Colonic mucosa (tissue), 4 donors: ENCODE measurements around the gene MEA1. TPM values are rescaled to one million over a fixed set of nuclear protein-coding genes. Genes with fewer than 3 reads are reported as not detected.

Experiments used
- DNase-seq: peaks from one replicate; pipeline ENCODE4 v3.0.0-alpha.2; 2020
- H3K27ac ChIP-seq: fragments of 200-600 bp; one replicate; pipeline ENCODE4 v1.8.0; 2021
- H3K27me3 ChIP-seq: fragments of 200-600 bp; one replicate; pipeline ENCODE4 v1.8.0; 2021
- H3K36me3 ChIP-seq: fragments of 200-600 bp; one replicate; pipeline ENCODE4 v1.8.0; 2021
- H3K4me1 ChIP-seq: fragments of 200-600 bp; one replicate; pipeline ENCODE4 v1.8.0; 2021; ENCODE audit warnings: mild to moderate bottlenecking
- H3K4me3 ChIP-seq: fragments of 200-600 bp; one replicate; pipeline ENCODE4 v1.8.0; 2021
- H3K9ac ChIP-seq, 2 donors: one replicate each; pipeline ENCODE4 v1.7.0; 2013; ENCODE audit warnings: control low read depth in 2 of 2, low read depth in 2 of 2, low read length in 2 of 2
- H3K9me3 ChIP-seq: fragments of 200-600 bp; one replicate; pipeline ENCODE4 v1.8.0; 2021
- CTCF ChIP-seq: fragments of 200-600 bp; IDR thresholded peaks from one replicate; pipeline ENCODE4 v1.8.0; 2022; ENCODE audit warnings: antibody characterized with exemption, mild to moderate bottlenecking
- intact Hi-C: fragments of 100-400 bp; cut with DNase I; formaldehyde crosslinking; loops from one replicate; pipeline ENCODE4 v1.14.1; 2022
- total RNA-seq, 2 donors: library from RNA; stranded (reverse); fragmentation: NEBNext Ultra II Directional in 1 of 2; extraction: Animal tissue kit (Norgen Biotek cat#: 25700) in 1 of 2; gene quantifications; one replicate each; pipeline ENCODE4 v1.2.1, GENCODE V29; 2021
- donor health status: healthy.
- donor health status: DM: no; HTN: no; CAD: no.
- donor health status: DM: no; HTN: no; CAD: no.

MEA1 gene
- total RNA-seq, 2 donors from 2014 or later = 43.7 to 54.5 TPM

DNA sequence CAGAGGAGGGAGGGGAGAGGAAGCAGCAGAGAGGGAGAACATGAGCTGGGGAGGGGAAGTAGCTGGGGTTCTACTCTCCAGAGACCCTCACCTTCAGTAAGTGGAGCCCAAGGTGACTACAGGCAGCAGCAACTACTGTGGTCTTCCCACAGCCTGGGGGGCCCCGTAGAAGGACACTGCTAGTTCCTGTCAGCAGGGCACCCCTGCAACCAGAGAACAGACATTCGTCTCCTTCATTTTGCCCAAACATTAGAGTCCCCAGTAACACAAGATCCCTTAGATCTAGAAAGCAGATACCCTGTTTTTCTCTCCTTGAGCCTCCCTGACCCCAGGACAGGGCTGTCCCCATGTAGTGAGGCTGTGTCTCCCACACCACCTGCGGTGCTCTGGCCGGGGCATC, 45.0 kb downstream of the MEA1 start:
- H3K36me3 ChIP-seq = no peaks in the 10 kb centered on the region
- H3K27me3 ChIP-seq = no peaks in the 10 kb centered on the region
- TF ChIP-seq CTCF = no peak

DNA sequence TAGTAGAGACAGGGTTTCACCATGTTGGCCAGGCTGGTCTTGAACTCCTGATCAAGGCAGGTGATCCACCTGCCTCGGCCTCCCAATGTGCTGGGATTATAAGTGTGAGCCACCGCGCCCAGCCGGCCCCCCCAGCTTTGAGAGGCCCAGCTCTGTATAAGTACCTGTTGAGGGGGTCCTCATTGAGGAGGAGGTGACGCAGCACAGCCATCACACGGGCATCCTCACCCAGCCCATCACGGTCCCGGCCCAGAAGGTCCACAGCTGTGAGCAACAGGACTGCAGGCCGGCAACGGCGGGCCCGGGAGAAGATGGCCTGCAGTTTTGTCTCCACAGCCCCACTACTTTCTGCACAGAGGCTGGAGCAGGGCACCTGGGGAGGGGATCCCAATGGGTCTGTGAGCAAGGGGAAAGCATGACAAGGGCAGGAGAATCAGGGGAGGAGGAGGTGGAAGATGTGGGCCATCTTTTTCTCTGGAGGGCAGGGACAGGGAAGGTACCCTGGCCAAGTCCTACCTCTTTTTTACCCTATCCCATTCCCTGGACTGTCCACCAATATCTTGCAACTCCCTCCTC, 45.5 kb downstream of the MEA1 start:
- Histone ChIP-seq H3K4me3 (no peak overlapping the region), H3K9ac (no peak overlapping the region), H3K36me3 (no peaks in the 10 kb centered on the region), H3K4me1 (no peaks in the 10 kb centered on the region), H3K27ac (no peak overlapping the region), H3K9me3 (no peaks in the 10 kb centered on the region), H3K27me3 (no peaks in the 10 kb centered on the region)
- intact Hi-C loops = no loop called here
- TF ChIP-seq CTCF = no peak
- no peak for DNase-seq

More for the DNA sequence above, 45.0 kb downstream of the MEA1 start:
- no peak for DNase-seq
- Histone ChIP-seq H3K4me3 (no peak overlapping the region), H3K9ac (peak overlapping the region in 1 of 2 donors; percentile 12), H3K9me3 (no peaks in the 10 kb centered on the region), H3K27ac (no peak overlapping the region), H3K4me1 (no peaks in the 10 kb centered on the region)
- intact Hi-C loops = no loop called here

- no peak for DNase-seq
Measured at GRCh38 chr6:42967228-42967627, 46.5 kb downstream of the MEA1 start.

DNA sequence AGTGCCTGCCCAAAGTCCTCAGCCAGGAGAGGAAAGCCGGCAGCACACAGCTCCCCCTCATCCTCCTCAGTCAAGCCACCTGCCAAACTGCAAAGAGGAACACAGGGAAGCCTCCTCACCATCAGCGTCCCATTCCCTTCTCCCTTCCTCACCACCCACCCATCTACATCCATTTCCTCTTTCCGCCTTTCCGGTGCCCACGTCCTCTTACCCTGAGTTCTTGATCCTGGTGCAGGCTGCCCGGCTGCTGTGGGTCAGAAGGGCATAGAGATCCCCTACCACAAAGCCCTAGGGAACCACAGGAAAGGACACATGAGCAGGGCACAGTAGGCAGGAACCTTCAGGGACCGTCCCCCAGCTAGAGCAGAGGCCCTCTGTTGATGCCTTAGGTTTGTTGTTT, 47.2 kb downstream of the MEA1 start:
- no peak for DNase-seq
- no peak overlapping the region for H3K9ac ChIP-seq
- no peaks in the 10 kb centered on the region for H3K4me1 ChIP-seq
- TF ChIP-seq CTCF = no peak
- no peaks in the 10 kb centered on the region for H3K27me3 ChIP-seq
- H3K36me3 ChIP-seq = no peaks in the 10 kb centered on the region
- H3K27ac ChIP-seq = no peak overlapping the region
- H3K4me3 ChIP-seq = no peak overlapping the region
- intact Hi-C loops = no loop called here
- no peaks in the 10 kb centered on the region for H3K9me3 ChIP-seq

More at GRCh38 chr6:42967228-42967627, 46.5 kb downstream of the MEA1 start:
- intact Hi-C loops = no loop called here
- Histone ChIP-seq H3K4me1 (no peaks in the 10 kb centered on the region), H3K9me3 (no peaks in the 10 kb centered on the region), H3K36me3 (no peaks in the 10 kb centered on the region), H3K9ac (no peak overlapping the region), H3K27me3 (no peaks in the 10 kb centered on the region), H3K27ac (no peak overlapping the region), H3K4me3 (no peak overlapping the region)
- no peak for TF ChIP-seq CTCF

DNA sequence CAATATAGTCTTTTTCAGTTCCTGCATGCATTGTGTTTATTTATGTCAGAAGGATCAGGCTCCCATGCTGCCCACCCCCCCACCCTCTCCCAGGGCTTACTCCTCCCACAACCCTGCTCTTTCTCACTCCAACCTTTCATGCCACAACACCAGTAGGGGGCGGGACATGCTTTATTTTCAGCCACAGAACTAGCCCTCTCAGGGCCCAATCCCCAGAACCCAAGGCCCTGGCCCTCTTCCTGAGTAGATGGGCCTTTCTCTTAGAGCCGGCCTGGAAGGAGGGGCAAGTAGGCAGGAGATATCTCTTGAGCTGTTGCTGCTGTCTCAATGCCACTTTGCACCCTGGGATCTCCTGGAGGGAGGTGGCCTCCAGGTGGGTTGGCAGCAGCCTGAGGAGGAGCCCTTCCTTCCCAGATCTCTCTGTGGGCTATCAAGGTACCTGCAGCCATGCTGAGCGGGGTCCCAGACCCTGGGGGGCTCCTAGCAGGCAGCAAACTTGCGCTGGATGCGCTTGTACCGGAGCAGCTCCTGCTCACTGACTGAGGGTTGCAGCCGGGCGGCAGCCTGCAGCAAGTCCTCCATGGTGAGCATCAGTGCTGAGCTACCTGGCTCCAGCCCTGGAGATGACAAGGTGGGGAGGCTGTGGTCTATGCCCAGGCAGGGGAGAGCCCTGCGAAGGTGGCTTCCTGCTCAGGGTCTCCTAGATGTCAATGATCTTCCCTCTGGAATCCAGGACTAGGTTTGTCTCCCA, 49.7 kb downstream of the MEA1 start:
- Histone ChIP-seq H3K36me3 (no peaks in the 10 kb centered on the region), H3K27ac (no peak overlapping the region), H3K4me3 (no peak overlapping the region), H3K4me1 (peaks cover 4% of the 10 kb centered on the region), H3K27me3 (no peaks in the 10 kb centered on the region), H3K9me3 (no peaks in the 10 kb centered on the region), H3K9ac (no peak overlapping the region)
- intact Hi-C loops = no loop called here
- peak; percentile 11 for TF ChIP-seq CTCF
- peak; percentile 35 for DNase-seq
